NCI-H2227 treated with DMSO at 0.1 percent for 48 hours (cell line): Measurements from ENCODE around the gene SUPT4H1.

Experiments
- DNase-seq: peaks from one replicate; lab custom pipeline; 2025; lab: John Stamatoyannopoulos, UW

SUPT4H1 gene

DNA sequence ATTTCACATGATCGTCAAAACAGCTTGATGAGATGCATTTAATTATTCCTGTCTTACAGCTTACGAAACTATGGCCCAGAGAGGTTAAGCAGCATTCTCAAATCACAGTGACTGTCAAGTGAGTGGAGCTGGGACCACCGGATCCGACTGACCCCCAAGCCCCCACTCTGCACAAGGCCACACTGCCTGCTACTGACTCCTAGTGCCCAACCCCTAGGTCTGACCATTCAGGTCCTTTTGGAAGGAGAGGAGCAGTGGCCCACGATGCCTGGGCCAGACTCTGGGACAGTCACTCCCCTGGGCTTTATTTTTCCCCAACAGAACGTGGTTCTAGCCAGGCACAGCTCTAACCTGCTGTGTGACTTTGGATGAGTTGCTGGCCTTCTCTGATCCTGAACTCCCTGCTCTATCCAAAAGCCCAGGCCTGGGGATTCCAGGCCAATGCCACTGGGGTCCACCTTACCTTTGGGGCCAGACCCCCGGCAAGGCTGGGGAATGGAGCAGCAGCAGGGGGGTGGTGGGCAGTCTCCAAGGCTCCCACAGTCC is 33.3 kb downstream of the SUPT4H1 start:
- no peak for DNase-seq

DNA sequence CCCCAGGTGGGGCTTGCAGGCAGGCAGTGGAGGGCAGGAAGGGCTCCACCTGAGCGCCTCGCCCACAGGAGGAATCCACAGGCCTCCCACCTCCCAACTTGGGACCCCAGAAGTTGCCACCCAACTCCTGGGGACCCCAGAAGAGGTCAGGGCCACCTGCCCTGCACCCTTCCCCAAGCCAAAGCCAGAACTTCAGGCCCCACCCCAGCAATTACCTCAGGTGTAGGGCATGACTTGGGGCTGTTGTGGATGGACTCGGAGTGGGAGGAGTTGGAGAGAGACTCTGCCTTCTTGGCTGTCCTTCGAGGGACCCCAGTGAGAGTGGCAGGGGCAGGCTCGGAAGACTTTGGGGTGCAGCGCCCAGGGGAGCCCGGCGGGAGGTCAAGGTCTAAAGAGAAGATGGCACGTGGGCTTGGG is 33.9 kb downstream of the SUPT4H1 start:
- DNase-seq, result no peak

DNA sequence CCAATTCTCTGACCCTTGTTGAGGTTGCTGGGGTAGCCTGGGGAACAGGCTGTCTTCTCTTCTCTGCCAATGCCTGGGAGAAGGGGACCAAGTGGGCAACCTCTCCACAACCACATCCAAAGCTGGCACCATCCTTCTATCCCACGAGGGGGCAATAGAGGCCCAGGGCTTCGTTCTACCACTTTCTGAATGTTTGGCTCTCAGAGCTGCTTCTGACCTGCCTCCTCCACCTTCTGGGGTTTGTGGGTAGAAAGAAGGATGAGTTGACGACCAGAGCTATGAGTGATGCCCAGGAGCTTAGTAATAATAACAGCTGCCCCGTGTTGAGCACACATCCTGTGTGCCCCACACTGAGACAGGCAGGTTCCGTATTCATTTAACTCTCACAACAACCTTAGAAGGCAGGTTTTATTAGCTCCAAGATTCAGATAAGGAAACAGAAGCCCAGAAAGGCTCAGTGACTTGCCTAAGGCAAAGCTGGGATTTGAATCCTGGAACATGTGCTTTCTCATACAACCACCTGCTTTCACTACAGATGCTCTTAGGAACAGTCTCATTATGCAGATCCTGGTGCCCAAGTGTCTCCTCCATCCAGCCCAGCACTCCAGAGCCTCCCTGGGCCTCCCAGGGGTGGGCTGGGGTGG is 34.5 kb downstream of the SUPT4H1 start:
- DNase-seq, result peak; percentile 6

DNA sequence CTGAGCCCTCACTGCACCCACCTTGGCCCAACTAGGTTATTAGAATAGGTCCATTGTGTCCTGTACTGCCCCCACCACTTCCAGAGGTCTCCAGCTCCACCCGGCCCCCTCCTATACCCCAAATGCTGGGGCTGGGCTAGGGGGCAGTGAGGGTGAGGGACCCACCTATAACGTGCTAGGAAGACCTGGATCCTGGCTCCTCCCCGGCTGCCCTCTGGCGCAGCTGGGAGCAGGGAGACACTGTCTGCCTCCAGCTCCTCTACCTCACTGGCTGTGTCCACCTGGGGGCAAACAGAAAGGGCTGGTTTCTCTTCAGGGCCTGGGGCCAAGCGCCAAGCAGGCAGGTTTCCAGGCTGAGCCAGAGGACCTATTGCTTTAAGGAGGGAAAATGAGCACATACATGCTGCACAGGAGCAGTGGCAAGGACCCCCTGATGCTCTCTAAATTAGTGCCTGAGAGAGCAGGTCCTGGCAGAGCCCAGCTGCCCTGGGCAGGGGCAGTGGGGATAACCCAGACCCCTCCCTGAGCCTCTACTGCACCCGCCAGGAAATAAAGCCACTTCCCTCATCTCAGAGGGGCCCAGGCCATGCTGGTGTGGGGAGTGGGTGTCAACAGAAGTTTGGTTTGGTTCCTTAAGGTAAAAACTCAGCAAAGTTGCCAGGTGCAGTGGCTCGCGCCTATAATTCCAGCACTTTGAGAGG is 35.6 kb downstream of the SUPT4H1 start:
- no peak for DNase-seq

DNA sequence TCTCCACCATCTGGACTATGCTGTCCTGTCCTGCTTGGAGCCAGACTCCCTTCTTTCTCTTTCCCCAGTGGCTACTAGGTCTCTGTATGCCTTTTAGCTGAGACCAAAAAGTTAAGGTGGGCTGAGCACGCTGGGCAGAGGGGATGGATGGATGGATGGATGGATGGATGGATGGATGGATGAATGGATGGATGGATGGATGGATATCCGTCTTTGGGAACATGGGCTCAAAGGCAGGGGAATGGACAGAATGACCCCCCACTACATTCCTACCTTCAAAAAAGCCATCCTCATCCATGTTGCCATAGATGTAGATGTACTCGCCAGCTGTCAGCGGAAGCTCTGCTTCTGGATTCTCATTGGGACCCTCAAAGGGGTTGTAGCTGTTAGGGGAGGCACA is 36.3 kb downstream of the SUPT4H1 start:
- no peak for DNase-seq

DNA sequence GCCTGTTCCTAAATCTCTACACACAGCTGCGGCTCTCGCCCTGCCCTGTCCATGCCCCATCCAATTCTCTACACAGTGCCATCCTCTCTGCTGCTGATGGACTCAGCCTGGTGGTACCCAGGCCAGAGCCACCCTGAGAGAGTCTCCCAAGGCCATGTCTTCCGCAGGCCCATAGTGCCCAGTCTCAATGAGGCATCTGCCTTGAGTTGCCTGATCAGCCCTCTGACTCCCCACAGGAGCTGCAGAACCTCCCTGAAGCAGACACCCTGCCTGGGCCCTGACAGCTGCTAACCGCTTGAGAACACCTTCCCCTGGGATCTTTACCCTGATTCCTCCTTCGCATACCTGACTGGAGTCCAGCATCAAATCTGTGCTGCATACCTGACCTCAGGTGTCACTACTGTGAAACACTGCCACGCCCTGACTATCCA is 36.7 kb downstream of the SUPT4H1 start:
- no peak for DNase-seq

DNA sequence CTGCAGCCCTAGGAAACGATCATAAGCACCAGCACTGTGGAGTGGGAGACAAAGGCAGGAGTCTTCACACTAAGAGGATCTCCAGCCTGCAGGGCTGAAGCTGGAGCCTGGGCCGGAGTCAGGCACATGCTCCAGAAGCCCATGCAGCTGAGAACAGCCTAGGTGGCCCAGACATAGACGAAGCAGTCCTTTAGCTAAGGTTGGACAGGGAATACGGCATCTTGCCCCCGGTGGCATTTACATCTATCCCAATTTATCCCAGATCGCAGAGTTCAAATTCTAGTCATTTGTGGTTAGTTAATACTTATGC is 37.3 kb downstream of the SUPT4H1 start:
- no peak for DNase-seq

DNA sequence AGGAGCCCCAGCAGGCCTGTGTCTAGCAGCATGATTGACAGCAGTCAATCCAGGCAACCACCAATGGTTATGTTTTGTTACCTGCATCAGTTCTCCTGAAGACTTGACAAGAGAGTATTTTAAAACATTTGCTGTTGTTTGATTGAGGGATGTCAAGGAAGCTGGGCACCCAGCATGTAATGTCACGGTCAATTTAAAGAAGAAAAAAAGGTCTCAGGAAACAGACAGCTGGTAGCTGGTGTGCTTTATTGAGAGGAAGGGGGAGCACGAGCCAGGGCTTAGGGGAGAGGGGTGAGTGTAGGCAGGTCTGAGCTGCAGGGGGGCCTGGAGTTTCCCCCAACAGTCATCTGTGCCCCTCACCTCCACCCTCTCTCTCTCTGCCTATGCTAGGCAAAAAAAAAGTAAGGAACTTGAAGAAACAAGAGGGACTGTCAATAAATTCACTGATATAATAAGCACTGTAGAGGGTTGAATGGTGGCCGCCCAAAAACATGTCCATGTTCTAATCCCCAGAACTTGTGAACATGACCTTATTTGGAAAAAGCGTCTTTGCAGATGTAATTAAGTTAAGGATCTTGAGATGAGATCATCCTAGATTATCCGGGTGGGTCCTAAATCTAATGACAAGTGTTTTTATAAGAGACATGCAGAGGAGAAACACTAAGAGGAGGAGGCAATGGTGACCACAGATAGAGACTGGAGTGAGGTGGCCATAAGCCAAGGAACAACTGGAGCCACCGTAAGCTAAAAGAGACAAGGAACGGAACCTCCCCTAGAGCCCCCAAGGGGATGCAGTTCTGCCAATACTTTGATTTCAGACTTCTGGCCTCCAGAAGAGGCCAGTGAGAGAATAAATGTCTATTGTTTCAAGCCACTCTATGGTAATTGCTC is 37.9 kb downstream of the SUPT4H1 start:
- no peak for DNase-seq

DNA sequence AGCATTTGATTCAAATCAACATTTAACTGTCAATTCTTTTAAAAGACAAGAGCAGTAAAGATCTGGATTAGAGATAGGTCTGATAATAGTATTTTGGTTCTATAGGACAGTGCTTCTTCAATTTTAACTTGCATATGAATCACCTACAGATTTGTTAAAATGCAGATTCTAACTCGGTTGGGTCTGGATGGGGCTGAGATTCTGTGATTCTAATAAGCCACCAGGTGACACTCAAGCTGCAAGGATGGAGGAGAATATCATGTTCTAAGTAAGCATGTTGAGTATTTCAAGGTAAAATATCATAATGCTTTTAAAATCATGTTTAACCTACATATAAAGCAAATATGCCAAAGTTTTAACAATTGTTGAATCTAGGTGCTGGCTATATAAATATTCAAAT is 39.2 kb downstream of the SUPT4H1 start:
- DNase-seq, result no peak

DNA sequence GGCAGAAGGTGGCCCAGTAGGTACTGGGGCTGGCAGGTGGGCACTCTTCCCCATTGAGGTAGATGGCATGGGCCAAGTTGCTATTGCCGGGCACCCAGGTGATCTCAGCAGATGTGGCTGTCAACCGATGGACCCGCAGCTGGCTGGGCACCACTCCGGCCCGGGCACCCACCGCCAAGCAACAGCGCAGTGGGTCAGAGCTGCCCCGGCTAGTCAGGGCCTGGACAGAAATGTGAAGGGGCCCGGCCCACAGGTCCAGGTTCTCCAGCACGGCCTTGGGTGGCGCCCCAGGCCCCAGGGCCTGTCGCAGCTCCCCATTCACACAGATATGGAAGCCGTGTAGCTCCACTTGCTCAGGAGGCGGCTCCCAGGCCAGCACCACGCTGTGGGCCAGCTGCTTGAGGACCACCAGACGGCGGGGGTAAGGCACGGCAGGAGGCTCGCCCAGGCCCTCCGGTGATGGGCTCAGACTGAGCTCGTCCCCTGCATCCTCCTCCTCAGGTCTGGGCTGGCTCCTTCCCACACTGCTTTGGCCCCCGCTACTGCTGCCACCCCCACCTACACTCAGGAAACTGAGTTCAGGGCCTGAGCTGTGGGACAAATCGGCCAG is 39.9 kb downstream of the SUPT4H1 start:
- no peak for DNase-seq

DNA sequence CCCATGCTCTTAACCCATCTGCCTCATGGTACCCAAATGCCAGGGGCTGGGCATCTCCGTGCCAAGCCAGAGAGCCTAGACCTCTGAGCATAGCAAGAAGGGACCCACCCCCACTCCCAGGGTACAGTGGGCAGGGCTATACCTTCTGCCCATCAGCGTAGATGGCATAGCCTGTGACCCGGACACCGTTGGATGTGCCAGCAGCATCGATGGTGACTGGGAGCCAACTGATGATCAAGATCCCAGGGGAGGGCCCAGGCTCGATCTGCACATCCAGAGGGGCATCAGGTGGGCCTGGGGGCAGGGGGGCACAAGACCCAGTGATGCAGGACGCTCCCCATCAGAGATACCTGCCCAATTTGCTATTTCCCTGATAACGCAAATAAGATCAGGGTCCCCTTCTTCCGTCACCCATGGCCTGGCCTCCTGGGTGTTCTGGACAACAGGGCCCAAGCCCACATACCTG is 40.5 kb downstream of the SUPT4H1 start:
- no peak for DNase-seq

DNA sequence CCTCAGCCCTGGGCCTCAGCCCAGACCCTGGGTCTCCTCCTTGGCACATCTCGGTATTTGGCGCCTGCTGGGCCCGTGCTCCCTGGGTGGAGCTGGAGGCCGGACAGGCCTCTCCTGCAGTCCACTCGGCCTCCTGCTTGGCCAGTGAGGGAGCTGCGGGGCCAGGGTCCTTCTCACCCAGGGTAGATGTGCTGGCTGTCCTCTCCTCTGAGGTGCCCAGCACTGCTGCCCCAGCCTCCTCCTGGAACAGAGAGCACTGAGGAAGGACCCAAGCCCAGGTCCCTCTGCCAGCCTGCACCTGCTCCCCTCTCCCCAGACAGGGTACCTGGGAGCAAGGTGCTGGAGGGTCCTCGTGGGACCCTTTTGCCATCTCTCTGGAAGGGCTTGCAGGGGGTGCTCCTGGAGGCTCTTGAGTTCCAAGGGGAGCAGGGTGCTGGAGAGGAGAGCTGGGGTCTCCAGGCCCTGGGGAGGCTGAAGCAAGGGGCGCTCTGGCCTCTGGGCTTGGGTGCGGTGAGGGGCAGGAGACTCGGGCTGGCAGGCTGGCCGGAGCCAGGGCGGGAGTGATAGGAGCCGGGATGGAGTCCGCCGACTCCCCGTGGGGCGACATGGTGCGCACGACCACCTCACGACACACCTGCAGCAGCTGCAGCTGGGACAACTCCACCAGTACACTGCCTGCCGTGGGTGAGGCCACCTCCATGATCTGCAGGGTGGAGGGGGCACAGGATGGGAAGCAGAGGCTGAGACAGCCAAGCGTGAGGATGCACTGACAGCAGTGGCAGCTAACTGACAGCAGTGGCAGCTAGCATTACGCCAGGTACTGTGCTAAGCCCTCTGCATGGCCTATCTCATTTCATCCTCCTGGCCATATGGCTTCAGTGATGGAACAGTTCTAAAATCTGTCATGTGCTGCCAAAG is 41.2 kb downstream of the SUPT4H1 start:
- no peak for DNase-seq

DNA sequence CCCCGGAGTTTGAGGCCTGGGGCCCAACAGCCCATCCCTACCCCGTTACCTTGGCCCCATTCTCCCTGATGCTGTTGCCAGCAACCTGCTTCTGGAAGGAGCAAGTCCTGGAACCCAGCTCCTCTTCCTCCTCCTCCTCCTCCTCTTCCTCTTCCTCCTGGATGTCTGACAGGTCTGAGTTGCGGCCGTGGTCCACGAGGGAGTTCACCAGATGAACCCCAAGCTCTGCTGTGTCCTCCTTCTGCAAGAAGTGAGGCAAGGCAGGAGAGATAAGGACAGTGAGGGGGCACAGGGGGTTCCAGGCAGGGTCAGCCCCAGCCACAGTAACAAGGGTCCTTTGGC is 42.1 kb downstream of the SUPT4H1 start:
- no peak for DNase-seq

DNA sequence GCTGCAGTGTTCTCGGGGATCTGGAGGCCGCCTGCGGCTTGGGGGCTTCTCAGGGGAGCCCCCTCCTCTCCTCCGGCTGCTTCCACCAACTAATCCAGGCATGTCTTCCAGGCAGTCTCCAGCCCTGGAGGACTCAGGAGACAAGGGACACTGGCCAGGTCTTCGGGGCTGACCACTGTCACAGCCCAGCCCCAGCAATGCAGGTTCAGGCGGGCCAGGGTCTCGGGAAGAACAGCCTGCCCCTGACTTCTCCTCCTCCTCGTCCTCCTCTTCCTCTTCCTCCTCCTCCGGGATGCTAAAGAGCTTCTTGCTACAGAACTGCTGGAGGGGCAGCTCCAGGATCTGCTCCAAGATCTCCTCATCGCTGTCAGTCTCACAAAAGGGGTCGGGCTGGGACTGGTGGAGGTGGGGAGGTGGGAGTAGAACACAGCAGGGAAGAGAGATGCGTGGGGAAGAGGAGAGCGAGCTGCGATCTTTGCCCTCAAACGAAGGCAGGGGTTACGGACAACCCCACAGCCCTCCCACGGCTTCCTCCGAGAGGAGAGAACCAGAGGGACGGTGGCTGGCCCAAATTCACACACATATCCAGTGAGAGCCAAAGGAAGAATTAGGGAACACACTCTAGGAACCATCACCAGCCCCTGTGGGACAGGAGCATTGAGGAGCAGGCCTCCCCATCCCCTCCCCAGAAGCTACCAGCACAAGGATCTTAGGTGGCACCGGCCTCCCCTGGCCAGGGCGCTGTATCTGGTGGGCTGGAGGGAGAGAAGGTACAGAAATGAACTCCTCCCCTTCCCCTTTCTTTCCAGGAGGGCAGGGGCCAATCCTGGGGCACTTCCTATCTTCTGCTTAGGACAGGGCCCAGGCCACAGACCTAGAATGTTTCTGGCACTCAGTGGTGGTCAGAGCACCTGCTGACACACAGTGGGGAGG is 42.8 kb downstream of the SUPT4H1 start:
- DNase-seq, result no peak

DNA sequence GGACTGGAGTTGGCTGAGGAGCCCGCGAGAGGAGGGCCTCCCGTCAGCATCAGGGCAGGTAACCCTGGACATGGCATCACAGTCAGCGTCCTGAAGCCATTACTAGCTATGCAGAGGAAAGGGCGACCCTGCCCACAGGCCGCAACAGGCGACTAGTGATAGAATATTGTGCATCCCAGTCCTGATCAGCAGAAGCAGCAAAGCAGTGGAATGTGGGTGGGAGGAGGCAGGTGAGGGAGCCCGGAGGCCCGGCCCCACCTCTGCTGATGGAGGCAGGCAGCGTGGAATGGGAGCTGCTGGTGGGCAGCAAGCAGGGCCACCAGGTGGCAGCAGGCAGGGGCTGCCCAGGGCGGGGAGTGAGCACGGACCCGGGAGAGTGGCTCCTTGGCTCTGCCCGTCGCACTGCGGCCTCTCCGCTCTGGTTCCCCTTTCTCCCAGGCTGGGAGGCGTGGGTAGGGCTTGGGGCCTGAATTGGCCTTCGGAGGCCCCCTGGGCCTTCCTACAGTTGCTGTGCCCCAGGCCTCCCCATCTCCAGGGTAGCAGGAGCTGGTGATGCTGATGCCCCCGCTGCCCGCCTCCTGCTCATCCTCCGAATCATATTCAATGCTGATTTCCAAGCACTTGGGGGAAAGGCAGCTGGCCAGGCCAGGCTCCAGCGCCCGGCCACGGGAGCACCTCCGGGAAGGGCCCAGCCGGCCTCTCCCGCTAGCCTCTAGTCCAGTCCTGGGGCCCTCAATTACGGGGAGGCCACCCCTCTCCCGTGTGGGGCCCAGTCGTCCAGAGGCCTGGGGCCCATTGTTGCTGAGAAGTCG is 43.6 kb downstream of the SUPT4H1 start:
- DNase-seq, result no peak

DNA sequence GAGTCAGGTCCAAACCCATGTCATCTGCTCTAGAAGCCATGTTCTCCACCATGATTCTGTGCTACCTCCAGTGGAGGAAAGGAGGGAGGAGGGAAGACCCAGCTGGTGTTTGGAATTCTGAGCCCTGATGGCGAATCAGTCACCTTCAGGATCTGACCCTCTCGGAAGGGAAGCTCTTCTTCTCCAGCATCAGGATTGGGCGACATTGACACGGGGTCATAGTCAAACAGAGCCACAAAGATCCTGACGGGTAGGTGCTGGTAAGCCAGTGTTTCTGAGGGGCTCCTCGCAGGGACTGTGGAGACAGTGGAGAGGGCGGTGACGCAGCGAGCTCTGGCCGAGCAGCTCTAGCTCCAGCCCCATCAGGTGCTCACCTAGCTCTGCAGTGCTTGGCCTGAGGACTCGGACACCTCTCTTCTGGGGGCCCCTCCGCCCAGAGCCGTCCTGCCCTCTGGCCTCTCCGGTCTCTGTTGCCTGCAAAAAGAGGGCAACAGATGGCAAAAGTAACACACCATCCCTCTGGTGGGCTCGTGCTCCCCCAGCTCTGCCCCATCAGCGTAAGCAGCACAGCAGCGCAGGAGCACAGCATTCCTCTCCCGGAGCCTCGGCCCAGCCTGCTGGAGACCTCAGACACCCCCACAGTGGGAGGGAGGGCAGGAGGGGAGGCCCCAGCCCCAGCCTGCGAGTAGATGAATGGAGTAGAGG is 44.4 kb downstream of the SUPT4H1 start:
- DNase-seq, result no peak

DNA sequence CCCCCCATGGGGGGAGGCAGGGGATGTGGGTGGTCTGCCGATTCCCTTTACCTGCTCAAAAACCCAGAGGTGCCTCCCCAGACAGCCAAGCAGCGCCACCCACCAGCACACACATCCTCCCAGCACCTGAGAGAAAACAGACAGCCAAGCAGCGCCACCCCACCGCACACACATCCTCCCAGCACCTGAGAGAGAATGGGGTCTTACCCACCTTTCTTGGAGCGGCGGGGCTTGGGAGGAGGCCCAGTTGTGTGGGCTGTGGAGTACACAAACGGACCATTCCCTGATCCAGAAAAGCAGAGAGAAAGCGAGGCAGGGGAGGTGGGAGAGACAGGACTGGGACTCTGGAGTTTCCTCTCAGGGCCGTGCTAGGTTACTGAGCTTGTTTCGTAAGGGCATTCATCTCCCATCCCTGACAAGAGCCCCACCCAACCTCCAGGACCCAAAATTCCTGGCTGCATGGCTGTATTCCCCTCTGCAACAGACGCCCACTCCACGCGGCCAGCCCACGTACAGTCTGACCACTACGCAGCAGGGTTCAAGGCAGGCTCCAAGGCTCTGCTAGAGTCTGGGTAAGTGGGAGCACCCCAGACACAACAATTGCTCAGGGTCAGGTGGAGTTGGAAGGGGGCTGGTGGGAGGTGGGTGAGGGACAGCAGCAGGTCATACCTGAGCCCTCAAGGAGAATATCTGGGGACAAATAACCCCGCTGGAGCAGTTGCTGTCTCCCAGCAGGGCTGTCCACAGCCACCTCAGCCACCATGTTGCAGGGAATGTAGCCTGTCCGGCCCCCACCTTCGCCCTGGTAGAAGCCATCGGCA is 45.7 kb downstream of the SUPT4H1 start:
- DNase-seq, result no peak

DNA sequence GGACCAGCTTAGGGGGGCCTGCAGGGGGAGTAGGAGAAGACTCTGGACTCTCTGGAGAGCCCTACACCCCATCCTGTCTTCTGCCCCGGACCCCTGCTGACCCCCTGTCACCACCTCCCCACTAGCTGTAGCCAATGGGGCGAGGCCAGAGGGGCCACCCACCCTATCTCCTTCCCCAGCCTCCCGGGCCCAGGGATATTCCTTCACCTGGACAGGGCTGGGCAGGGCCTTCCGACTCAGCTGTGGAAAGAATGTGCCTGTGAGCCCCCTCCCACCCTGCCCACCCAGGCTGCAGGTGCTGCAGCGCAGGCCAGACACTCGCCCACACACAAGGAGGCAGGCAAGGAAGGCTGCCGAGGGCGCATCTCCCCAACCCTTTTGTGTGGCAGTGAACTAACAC is 46.4 kb downstream of the SUPT4H1 start:
- DNase-seq, result no peak
